ENCODE measurements around the gene ASPA. TPM values are rescaled to one million over a fixed set of nuclear protein-coding genes. Genes with fewer than 3 reads are reported as not detected.

Gene ASPA
- total and polyA plus RNA-seq, 2 experiments from 2014 or later, result 0.16 TPM; not detected in 1

DNA sequence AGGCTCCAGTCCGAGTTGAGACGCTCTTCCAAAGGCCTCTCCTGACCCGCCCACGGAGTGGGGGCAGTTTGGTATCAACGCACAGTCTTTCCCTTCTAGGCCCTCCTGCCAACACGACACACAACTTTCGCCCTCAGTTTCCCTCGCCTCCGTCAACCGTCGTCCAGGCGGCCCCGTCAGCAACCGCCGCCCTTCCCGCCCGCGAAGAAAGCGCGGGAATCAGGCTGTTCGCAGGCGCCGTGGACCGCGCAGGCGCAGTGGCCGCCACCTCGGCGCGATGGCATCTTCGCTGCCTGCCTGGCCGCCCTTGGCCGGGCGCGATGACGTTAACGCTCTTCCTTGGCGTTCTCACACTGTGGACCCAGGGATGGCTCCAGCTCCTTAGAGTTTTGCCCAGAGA lies 4.2 kb upstream of the ASPA start, which contains the start of gene SPATA22:
SPATA22 (minus strand) TSS at position 221 of the 400 bp plus-strand sequence. CDS start 2,494 bp downstream, outside the sequence.
- in situ Hi-C loops (cut with MboI), result no loop called here
- H3K9me2 ChIP-seq (ENCODE audit: insufficient read depth), result no peaks in the 10 kb centered on the region
- no peaks in the 10 kb centered on the region for H4K20me1 ChIP-seq (ENCODE audit: insufficient read depth)
- DNase-seq, result no peak
- no peak within 1 kb of the TSS for H2AFZ ChIP-seq
- H3K27ac ChIP-seq, result no peak within 1 kb of the TSS
- H3K4me3 ChIP-seq, result no peak within 1 kb of the TSS
- no peaks in the 10 kb centered on the region for H3K9me3 ChIP-seq (ENCODE audit: low read depth)
- H3F3A ChIP-seq (ENCODE audit: insufficient read depth), result no peaks in the 10 kb centered on the region; the same call in 1 of the 2 replicates
- H3K4me1 ChIP-seq (ENCODE audit: insufficient read depth), result no peaks in the 10 kb centered on the region
- no peaks in the 10 kb centered on the region for H3K27me3 ChIP-seq (replicated peaks; ENCODE audit: insufficient read depth)
- WGBS, 2 experiments (ENCODE audit: low coverage in 1 of 2, low lambda C conversion rate in 2 of 2, missing lambda C conversion rate in 2 of 2), result 94 to 95% methylated on average over 26 to 38 of the region's 38 CpGs
- H3K36me3 ChIP-seq (ENCODE audit: low read depth), result no peaks in the 10 kb centered on the region
- no peaks in the 10 kb centered on the region for H3K79me2 ChIP-seq (ENCODE audit: insufficient read depth)
- no peak within 1 kb of the TSS for H3K4me2 ChIP-seq (ENCODE audit: unreplicated experiment)
- TF ChIP-seq EZH2 (IDR thresholded peaks at IDR 0.05; ENCODE audit: insufficient read depth, poor library complexity, severe bottlenecking) (no peak), EZH2phosphoT487 (IDR thresholded peaks at IDR 0.05; ENCODE audit: insufficient read depth, low read depth) (no peak)
- no peak within 1 kb of the TSS for H3K9ac ChIP-seq

DNA sequence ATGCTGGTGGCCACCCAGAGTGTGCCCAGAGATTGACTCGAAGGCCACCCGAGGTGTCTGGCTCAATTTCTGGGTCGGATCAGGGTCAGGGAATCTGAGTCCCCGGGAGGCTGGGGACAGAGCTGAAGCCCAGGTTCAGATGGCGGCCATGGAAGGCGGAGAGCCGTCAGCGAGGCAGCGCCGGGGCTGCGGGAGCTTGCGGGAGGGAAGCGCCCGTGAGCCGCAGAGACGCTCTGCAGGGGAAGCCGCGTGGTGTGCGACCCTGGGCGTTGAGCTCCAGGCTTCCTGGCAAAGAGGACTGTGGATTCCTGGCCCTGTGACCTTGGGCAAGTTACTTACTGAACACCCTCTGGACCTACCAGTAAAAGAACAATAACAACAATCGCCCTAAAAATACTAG lies 3.7 kb upstream of the ASPA start:
- in situ Hi-C loops (cut with MboI), result no loop called here
- DNase-seq, result no peak

DNA sequence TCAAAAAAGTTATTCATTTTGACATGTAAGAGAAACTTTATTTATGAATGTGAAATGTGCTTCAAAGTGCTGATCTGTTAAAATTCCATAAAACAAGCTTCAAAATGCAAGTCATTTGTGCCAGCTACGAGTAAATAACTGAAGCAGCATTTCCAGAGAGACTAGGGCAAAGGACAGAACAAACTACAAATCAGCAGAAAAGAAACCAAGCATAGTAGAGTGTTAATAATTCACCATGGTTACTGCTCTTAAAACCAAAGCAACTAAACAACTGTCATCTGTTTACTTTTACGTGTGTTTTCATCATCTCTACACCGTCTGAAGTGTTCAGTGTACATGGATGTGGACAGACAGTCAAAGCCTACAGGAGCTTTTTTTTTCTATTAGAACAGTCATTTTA lies 1.6 kb upstream of the ASPA start:
- Histone ChIP-seq H3K9me3 (ENCODE audit: low read depth) (no peaks in the 10 kb centered on the region), H2AFZ (peak overlapping the region; percentile 51), H3K9ac (no peak overlapping the region), H3K36me3 (ENCODE audit: low read depth) (no peaks in the 10 kb centered on the region), H3K9me2 (ENCODE audit: insufficient read depth) (no peaks in the 10 kb centered on the region), H3K4me3 (no peak overlapping the region), H3K27me3 (replicated peaks; ENCODE audit: insufficient read depth) (no peaks in the 10 kb centered on the region), H3F3A (ENCODE audit: insufficient read depth) (no peaks in the 10 kb centered on the region; the same call in 1 of the 2 replicates), H3K79me2 (ENCODE audit: insufficient read depth) (no peaks in the 10 kb centered on the region), H3K4me2 (ENCODE audit: unreplicated experiment) (no peak overlapping the region), H4K20me1 (ENCODE audit: insufficient read depth) (no peaks in the 10 kb centered on the region), H3K4me1 (ENCODE audit: insufficient read depth) (no peaks in the 10 kb centered on the region), H3K27ac (no peak overlapping the region)
- in situ Hi-C loops (cut with MboI), result no loop called here
- 19 to 28% methylated on average over 3 of the region's 3 CpGs for WGBS, 2 experiments (ENCODE audit: low coverage in 1 of 2, low lambda C conversion rate in 2 of 2, missing lambda C conversion rate in 2 of 2)
- TF ChIP-seq EZH2phosphoT487 (IDR thresholded peaks at IDR 0.05; ENCODE audit: insufficient read depth, low read depth), result no peak
- TF ChIP-seq EZH2 (IDR thresholded peaks at IDR 0.05; ENCODE audit: insufficient read depth, poor library complexity, severe bottlenecking), result no peak
- peak; percentile 32 for DNase-seq

More for the DNA sequence above, 3.7 kb upstream of the ASPA start:
- Histone ChIP-seq H3F3A (ENCODE audit: insufficient read depth) (no peaks in the 10 kb centered on the region; the same call in 1 of the 2 replicates), H3K4me2 (ENCODE audit: unreplicated experiment) (no peak overlapping the region), H3K36me3 (ENCODE audit: low read depth) (no peaks in the 10 kb centered on the region), H3K9me3 (ENCODE audit: low read depth) (no peaks in the 10 kb centered on the region), H3K4me1 (ENCODE audit: insufficient read depth) (no peaks in the 10 kb centered on the region), H3K9me2 (ENCODE audit: insufficient read depth) (no peaks in the 10 kb centered on the region), H3K79me2 (ENCODE audit: insufficient read depth) (no peaks in the 10 kb centered on the region), H3K27ac (no peak overlapping the region), H4K20me1 (ENCODE audit: insufficient read depth) (no peaks in the 10 kb centered on the region), H3K4me3 (no peak overlapping the region), H3K27me3 (replicated peaks; ENCODE audit: insufficient read depth) (no peaks in the 10 kb centered on the region), H3K9ac (no peak overlapping the region), H2AFZ (no peak overlapping the region)
- WGBS, 2 experiments (ENCODE audit: low coverage in 1 of 2, low lambda C conversion rate in 2 of 2, missing lambda C conversion rate in 2 of 2), result 89 to 91% methylated on average over 21 of the region's 21 CpGs
- TF ChIP-seq EZH2phosphoT487 (IDR thresholded peaks at IDR 0.05; ENCODE audit: insufficient read depth, low read depth) (no peak), EZH2 (IDR thresholded peaks at IDR 0.05; ENCODE audit: insufficient read depth, poor library complexity, severe bottlenecking) (no peak)

DNA sequence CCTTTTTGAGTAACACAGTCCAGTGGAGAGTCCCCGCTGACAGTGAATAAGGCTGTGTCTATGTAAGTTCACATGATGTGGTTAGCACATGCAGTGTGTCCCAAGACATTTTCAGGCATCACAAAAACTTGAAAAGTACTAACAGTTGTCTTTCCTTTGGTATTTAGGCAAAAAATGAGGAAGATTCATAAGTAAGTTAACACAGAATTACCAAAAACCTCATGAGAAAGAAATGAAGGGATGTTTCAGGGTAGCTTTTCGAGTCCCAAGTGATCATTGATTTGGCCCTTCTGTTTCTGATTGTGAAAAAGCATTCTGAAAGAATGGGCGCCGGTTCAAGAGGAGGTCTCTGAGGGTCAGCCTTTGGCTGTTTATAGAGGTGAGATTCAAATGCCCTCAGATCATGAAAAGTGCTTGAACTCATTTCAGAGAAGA lies 529 bp upstream of the ASPA start:
- in situ Hi-C loops (cut with MboI), result no loop called here
- Histone ChIP-seq H3K9me3 (ENCODE audit: low read depth) (no peaks in the 10 kb centered on the region), H3K9ac (peak overlapping the region; percentile 51; the same call in 1 of the 2 replicates), H3K4me3 (peak overlapping the region; percentile 77), H3K27me3 (replicated peaks; ENCODE audit: insufficient read depth) (no peaks in the 10 kb centered on the region), H3K36me3 (ENCODE audit: low read depth) (no peaks in the 10 kb centered on the region), H3K9me2 (ENCODE audit: insufficient read depth) (no peaks in the 10 kb centered on the region), H3K27ac (no peak overlapping the region), H3K79me2 (ENCODE audit: insufficient read depth) (no peaks in the 10 kb centered on the region), H3F3A (ENCODE audit: insufficient read depth) (no peaks in the 10 kb centered on the region; the same call in 1 of the 2 replicates), H3K4me2 (ENCODE audit: unreplicated experiment) (peak overlapping the region; percentile 86), H2AFZ (peak overlapping the region; percentile 86), H4K20me1 (ENCODE audit: insufficient read depth) (no peaks in the 10 kb centered on the region), H3K4me1 (ENCODE audit: insufficient read depth) (no peaks in the 10 kb centered on the region)
- peak; percentile 2 for DNase-seq
- WGBS, 2 experiments (ENCODE audit: low coverage in 1 of 2, low lambda C conversion rate in 2 of 2, missing lambda C conversion rate in 2 of 2), result 30 to 37% methylated on average over 4 of the region's 4 CpGs
- no peak for TF ChIP-seq EZH2 (IDR thresholded peaks at IDR 0.05; ENCODE audit: insufficient read depth, poor library complexity, severe bottlenecking)
- no peak for TF ChIP-seq EZH2phosphoT487 (IDR thresholded peaks at IDR 0.05; ENCODE audit: insufficient read depth, low read depth)
